ENCODE measurements around the gene MOB1A.
A peak's percentile ranks its signal among the peaks of the same experiment; 100 is the strongest.
"Not testable (repeated sequence)": the region's sequence is repeated elsewhere in the genome, so short reads cannot be mapped to it uniquely, and the experiment has no call there.

The MOB1A gene

GRCh38 chr2:74178211-74179062 lies at the start of gene MOB1A:
Gene MOB1A, minus strand, starts transcription at chr2:74178879. Its CDS starts 205 bp downstream, at chr2:74178674.
- DNase-seq, result peak; percentile 95

GRCh38 chr2:74227646-74228045 lies 49.0 kb upstream of the MOB1A start:
- DNase-seq, result no peak

- no peak for DNase-seq
Measured at GRCh38 chr2:74226648-74227213, 48.1 kb upstream of the MOB1A start.

GRCh38 chr2:74225698-74226459 lies 47.2 kb upstream of the MOB1A start:
- no peak for DNase-seq

GRCh38 chr2:74223941-74224770 lies 45.5 kb upstream of the MOB1A start:
- DNase-seq, result no peak

- no peak for DNase-seq
Measured at GRCh38 chr2:74222300-74222650, 43.6 kb upstream of the MOB1A start.

GRCh38 chr2:74221604-74222299 lies 43.1 kb upstream of the MOB1A start:
- DNase-seq, result no peak

GRCh38 chr2:74221091-74221490 lies 42.4 kb upstream of the MOB1A start:
- DNase-seq, result no peak

- DNase-seq, result no peak
Measured at GRCh38 chr2:74219846-74220486, 41.3 kb upstream of the MOB1A start.

GRCh38 chr2:74216642-74217041 lies 38.0 kb upstream of the MOB1A start:
- no peak for DNase-seq

GRCh38 chr2:74215771-74216170 lies 37.1 kb upstream of the MOB1A start:
- not testable (repeated sequence) for DNase-seq

- DNase-seq, result no peak
Measured at GRCh38 chr2:74212702-74213410, 34.2 kb upstream of the MOB1A start.

GRCh38 chr2:74206180-74206688 lies 27.6 kb upstream of the MOB1A start:
- no peak for DNase-seq

- DNase-seq, result no peak
Measured at GRCh38 chr2:74205596-74205995, 26.9 kb upstream of the MOB1A start.

- no peak for DNase-seq
Measured at GRCh38 chr2:74205113-74205512, 26.4 kb upstream of the MOB1A start.

GRCh38 chr2:74204436-74204835 lies 25.8 kb upstream of the MOB1A start:
- DNase-seq, result no peak

GRCh38 chr2:74201596-74201995 lies 22.9 kb upstream of the MOB1A start:
- no peak for DNase-seq

- DNase-seq, result no peak
Measured at GRCh38 chr2:74201196-74201595, 22.5 kb upstream of the MOB1A start.

- DNase-seq, result no peak
Measured at GRCh38 chr2:74199871-74200305, 21.2 kb upstream of the MOB1A start.

GRCh38 chr2:74199275-74199701 lies 20.6 kb upstream of the MOB1A start:
- DNase-seq, result no peak

Measured in activated CD4-positive, alpha-beta T cell treated with anti-CD3 and anti-CD28 coated beads for 1 hour (primary cell).